HepG2 (cell line): ENCODE measurements around the gene ITPK1. TPM values are rescaled to one million over a fixed set of nuclear protein-coding genes. Genes with fewer than 3 reads are reported as not detected.
A peak's percentile ranks its signal among the peaks of the same experiment; 100 is the strongest.

Experiments used
- ARID5B ChIP-seq: IDR thresholded peaks from 2 replicates; pipeline ENCODE4 v1.4.0; 2020; ENCODE audit warnings: mild to moderate bottlenecking, missing genetic modification reagents
- CEBPB ChIP-seq: IDR thresholded peaks from 2 replicates; pipeline ENCODE4 v1.6.1; 2011; ENCODE audit warnings: low read depth, low read length, improper control_type of control experiment, borderline replicate concordance
- FUBP1 ChIP-seq: sonication (generic); formaldehyde crosslinking; IDR thresholded peaks from 2 replicates; pipeline ENCODE4 v1.5.1; 2020; ENCODE audit warnings: missing genetic modification reagents, mild to moderate bottlenecking, borderline replicate concordance
- GFI1 ChIP-seq: sonication (generic); formaldehyde crosslinking; IDR thresholded peaks from 2 replicates; pipeline ENCODE4 v1.5.0; 2020; ENCODE audit warnings: missing genetic modification reagents, mild to moderate bottlenecking, borderline replicate concordance
- HNF1A ChIP-seq, 2 experiments: sonication (generic) in 1 of 2; formaldehyde crosslinking in 1 of 2; IDR thresholded peaks; 2 replicates each; pipeline versions ENCODE4 v1.4.0 to v1.6.1; 2016 to 2020; ENCODE audit warnings: borderline replicate concordance in 1 of 2, low read depth in 1 of 2, mild to moderate bottlenecking in 1 of 2, missing genetic modification reagents in 1 of 2
- KDM1A ChIP-seq: IDR thresholded peaks from 2 replicates; pipeline ENCODE4 v1.6.1; 2016; ENCODE audit warnings: missing compliant biosample characterization
- RAD21 ChIP-seq: fragments of 450-650 bp; formaldehyde crosslinking; IDR thresholded peaks from 2 replicates; pipeline ENCODE4 v1.5.0; 2020; ENCODE audit warnings: mild to moderate bottlenecking
- RAD51 ChIP-seq: fragments of 450-650 bp; IDR thresholded peaks from 2 replicates; pipeline ENCODE4 v1.6.1; 2016; ENCODE audit warnings: borderline replicate concordance
- SALL1 ChIP-seq: sonication (generic); formaldehyde crosslinking; IDR thresholded peaks from 2 replicates; pipeline ENCODE4 v1.8.0; 2022; ENCODE audit warnings: mild to moderate bottlenecking, missing genetic modification reagents
- TOE1 ChIP-seq: sonication (generic); formaldehyde crosslinking; IDR thresholded peaks from 2 replicates; pipeline ENCODE4 v1.4.0; 2020; ENCODE audit warnings: mild to moderate bottlenecking, missing genetic modification reagents
- ZHX1 ChIP-seq: sonication (generic); formaldehyde crosslinking; IDR thresholded peaks from 2 replicates; pipeline ENCODE4 v1.8.1; 2022; ENCODE audit warnings: low read depth, mild to moderate bottlenecking, missing genetic modification reagents
- ZNF17 ChIP-seq: sonication (generic); formaldehyde crosslinking; IDR thresholded peaks from 2 replicates; pipeline ENCODE4 v1.5.0; 2020; ENCODE audit warnings: mild to moderate bottlenecking, missing genetic modification reagents
- ZNF33A ChIP-seq: sonication (generic); formaldehyde crosslinking; IDR thresholded peaks from 2 replicates; pipeline ENCODE4 v1.5.1; 2020; ENCODE audit warnings: missing genetic modification reagents, mild to moderate bottlenecking, moderate library complexity, borderline replicate concordance
- ZNF432 ChIP-seq: sonication (generic); formaldehyde crosslinking; IDR thresholded peaks from 2 replicates; pipeline ENCODE4 v1.5.0; 2020; ENCODE audit warnings: missing genetic modification reagents, mild to moderate bottlenecking, borderline replicate concordance
- ZSCAN9 ChIP-seq: IDR thresholded peaks from 2 replicates; pipeline ENCODE4 v1.6.1; 2016; ENCODE audit warnings: borderline replicate concordance
- polyA plus RNA-seq, 8 experiments: library from polyadenylated mRNA; depleted of rRNA in 3 of 8; stranded (reverse) in 7 of 8; unstranded in 1 of 8; fragments of >200 nt; fragmentation: Illumina TruSeq in 4 of 8; extraction: Trizol in 4 of 8; gene quantifications; 2 replicates each; pipeline versions ENCODE4 v1.2.1 to v1.2.3, GENCODE V29; 2011 to 2016; ENCODE audit warnings: low read depth in 4 of 8, missing spikeins in 1 of 8, mixed read lengths in 1 of 8; ENCODE audit not compliant: insufficient read depth in 1 of 8
- total RNA-seq, 5 experiments: library from RNA; depleted of rRNA; stranded (reverse); fragments of >200 nt; fragmentation: Illumina TruSeq; extraction: Trizol; gene quantifications; 2 replicates each; pipeline ENCODE4 v1.2.3, GENCODE V29; 2016; ENCODE audit warnings: low read depth in 1 of 5

ITPK1 gene
- total and polyA plus RNA-seq, 2 of the 13 experiments (the other 11 are each of a cell fraction or from before 2014, with no cell fraction given), result 20.5 to 47.5 TPM

GRCh38 chr14:93073910-93074769 is 41.6 kb downstream of the ITPK1 start (continued):
- TF ChIP-seq ZNF33A (CRISPR knock-in tag) (no peak), GFI1 (CRISPR knock-in tag) (0 out of 2 replicates have a peak, but pooled peaks have one; percentile 19), ARID5B (CRISPR knock-in tag) (peak; percentile 34), FUBP1 (CRISPR knock-in tag) (no peak), CEBPB (peak; percentile 98), ZNF17 (no peak), ZSCAN9 (CRISPR knock-in tag) (no peak), TOE1 (CRISPR knock-in tag) (no peak), SALL1 (CRISPR knock-in tag) (peak; percentile 24; the same call in 1 of the 2 replicates), KDM1A (no peak), HNF1A (IDR thresholded peaks at IDR 0.05; ENCODE audit: low read depth) (no peak), HNF1A (CRISPR knock-in tag; IDR thresholded peaks at IDR 0.05; ENCODE audit: borderline replicate concordance) (no peak), RAD21 (CRISPR knock-in tag) (no peak), ZNF432 (CRISPR knock-in tag) (no peak), ZHX1 (CRISPR knock-in tag) (no peak), RAD51 (no peak)
